Neural cell (in vitro differentiated cells): ENCODE measurements around the gene SH2D1B. TPM values are rescaled to one million over a fixed set of nuclear protein-coding genes. Genes with fewer than 3 reads are reported as not detected.

Experiments
- H2AFZ ChIP-seq: fragments of 200-600, 300-800 bp; sonication (generic), shearing (Covaris generic); 2 replicates; pipeline ENCODE4 v1.6.0; 2014; ENCODE audit warnings: low read depth, mild to moderate bottlenecking, antibody characterized with exemption, low read length, moderate library complexity
- H3F3A ChIP-seq: fragments of 200-600 bp; shearing (Covaris generic); 2 replicates; pipeline ENCODE4 v1.6.1; 2016; ENCODE audit warnings: mild to moderate bottlenecking, moderate library complexity, mixed read lengths, antibody characterized with exemption, low read length; ENCODE audit not compliant: insufficient read depth, poor library complexity, severe bottlenecking
- H3K27ac ChIP-seq: fragments of 200-600, 300-800 bp; sonication (generic), shearing (Covaris generic); 2 replicates; pipeline ENCODE4 v1.5.1; 2014; ENCODE audit warnings: mild to moderate bottlenecking, low read length, moderate library complexity
- H3K27me3 ChIP-seq: fragments of 300-800, 200-600 bp; sonication (generic), shearing (Covaris generic); 2 replicates; pipeline ENCODE4 v1.6.0; 2014; ENCODE audit warnings: mild to moderate bottlenecking, low read depth, low read length, moderate library complexity; ENCODE audit not compliant: insufficient read depth
- H3K36me3 ChIP-seq: fragments of 300-800, 200-600 bp; sonication (generic), shearing (Covaris generic); 2 replicates; pipeline ENCODE4 v1.5.1; 2014; ENCODE audit warnings: mild to moderate bottlenecking, antibody characterized with exemption, low read length, moderate library complexity; ENCODE audit not compliant: insufficient read depth
- H3K4me2 ChIP-seq: fragments of 300-800, 200-600 bp; sonication (generic), shearing (Covaris generic); 2 replicates; pipeline ENCODE4 v1.6.0; 2014; ENCODE audit warnings: mild to moderate bottlenecking, low read length
- H3K4me3 ChIP-seq: fragments of 300-800, 200-600 bp; sonication (generic), shearing (Covaris generic); 2 replicates; pipeline ENCODE4 v1.5.1; 2014; ENCODE audit warnings: mild to moderate bottlenecking, low read length, moderate library complexity
- H3K79me2 ChIP-seq: fragments of 200-600 bp; shearing (Covaris generic); replicated peaks from 2 replicates; pipeline ENCODE4 v1.6.0; 2014; ENCODE audit warnings: mild to moderate bottlenecking, low read length, moderate library complexity; ENCODE audit not compliant: insufficient read depth
- H3K9ac ChIP-seq: fragments of 300-800, 200-600 bp; sonication (generic), shearing (Covaris generic); 2 replicates; pipeline ENCODE4 v1.6.1; 2016; ENCODE audit warnings: mild to moderate bottlenecking, low read length, mixed read lengths
- H3K9me2 ChIP-seq: fragments of 200-600 bp; shearing (Covaris generic); 2 replicates; pipeline ENCODE4 v1.6.1; 2016; ENCODE audit warnings: mild to moderate bottlenecking, low read length, mixed read lengths; ENCODE audit not compliant: insufficient read depth
- H3K9me3 ChIP-seq: fragments of 200-600, 300-800 bp; sonication (generic), shearing (Covaris generic); 2 replicates; pipeline ENCODE4 v1.6.1; 2016; ENCODE audit warnings: mild to moderate bottlenecking, mixed run types, low read length, moderate library complexity, mixed read lengths
- H4K20me1 ChIP-seq: fragments of 200-600 bp; shearing (Covaris generic); 2 replicates; pipeline ENCODE4 v1.6.1; 2016; ENCODE audit warnings: mild to moderate bottlenecking, mixed run types; ENCODE audit not compliant: insufficient read depth
- EP300 ChIP-seq: fragments of 450-650 bp; conservative IDR thresholded peaks from 2 replicates; pipeline ENCODE4 v1.6.1; 2014; ENCODE audit warnings: antibody characterized with exemption, mild to moderate bottlenecking, moderate library complexity; ENCODE audit not compliant: poor library complexity, severe bottlenecking
- EZH2 ChIP-seq: fragments of 200-600, 300-800 bp; shearing (Covaris generic), sonication (generic); IDR thresholded peaks from 2 replicates; pipeline ENCODE4 v1.6.1; 2014; ENCODE audit warnings: antibody characterized with exemption, low read length, borderline replicate concordance, mild to moderate bottlenecking; ENCODE audit not compliant: insufficient read depth, poor library complexity, severe bottlenecking
- MXI1 ChIP-seq: fragments of 450-650 bp; conservative IDR thresholded peaks from 2 replicates; pipeline ENCODE4 v1.6.1; 2014; ENCODE audit warnings: antibody characterized with exemption, mild to moderate bottlenecking; ENCODE audit not compliant: poor library complexity, severe bottlenecking
- POLR2AphosphoS5 ChIP-seq: IDR thresholded peaks from 2 replicates; pipeline ENCODE4 v1.6.1; 2012
- RAD21 ChIP-seq: fragments of 450-650 bp; conservative IDR thresholded peaks from 2 replicates; pipeline ENCODE4 v1.6.1; 2014; ENCODE audit warnings: antibody characterized with exemption, mild to moderate bottlenecking, moderate library complexity
- SMC3 ChIP-seq: fragments of 450-650 bp; conservative IDR thresholded peaks from 2 replicates; pipeline ENCODE4 v1.6.1; 2014; ENCODE audit warnings: antibody characterized with exemption, mild to moderate bottlenecking, moderate library complexity; ENCODE audit not compliant: poor library complexity
- TAF1 ChIP-seq: IDR thresholded peaks from 2 replicates; pipeline ENCODE4 v1.6.1; 2012; ENCODE audit warnings: low read depth
- polyA plus RNA-seq: library from polyadenylated mRNA; depleted of rRNA; stranded (reverse); fragments of >200 nt; gene quantifications from 2 replicates; pipeline ENCODE4 v1.2.3, GENCODE V29; 2014
- TF ChIP-seq, protein P1 (sequence below): IDR thresholded peaks from 2 replicates; pipeline ENCODE4 v1.6.1; 2012; ENCODE audit warnings: borderline replicate concordance
- TF ChIP-seq, protein P2 (sequence below): fragments of 450-650 bp; IDR thresholded peaks from 2 replicates; pipeline ENCODE4 v1.5.1; 2014; ENCODE audit warnings: antibody characterized with exemption, mild to moderate bottlenecking, moderate library complexity; ENCODE audit not compliant: poor library complexity, severe bottlenecking

SH2D1B gene
- polyA plus RNA-seq, 1 donor from 2014 or later, result not detected

DNA sequence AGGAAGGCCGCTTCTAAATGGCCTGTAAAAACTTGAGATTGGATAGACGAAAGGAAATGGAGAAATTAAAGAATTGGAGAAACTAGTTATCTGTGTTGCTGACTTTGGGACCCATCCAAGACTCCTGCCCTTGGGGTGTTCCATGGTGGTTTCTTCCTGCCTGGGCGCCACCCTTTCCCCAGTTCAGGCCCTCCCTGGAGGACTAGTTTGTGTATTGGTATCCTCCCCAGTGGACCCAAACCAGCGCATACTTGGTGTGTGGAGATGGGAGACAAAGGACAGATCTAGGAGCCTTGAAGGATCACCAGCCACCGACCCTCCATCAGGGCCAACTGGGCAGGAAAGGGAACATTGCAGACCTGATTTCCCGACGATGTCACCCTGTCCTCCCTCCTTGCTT, 42.4 kb downstream of the SH2D1B start:
- Histone ChIP-seq H3F3A (no peaks in the 10 kb centered on the region), H3K9ac (no peak overlapping the region), H4K20me1 (no peaks in the 10 kb centered on the region), H3K9me3 (no peaks in the 10 kb centered on the region), H3K9me2 (no peaks in the 10 kb centered on the region), H3K4me3 (no peak overlapping the region), H3K36me3 (no peaks in the 10 kb centered on the region), H3K79me2 (no peaks in the 10 kb centered on the region), H3K27ac (no peak overlapping the region), H3K4me2 (no peak overlapping the region), H3K27me3 (no peaks in the 10 kb centered on the region), H2AFZ (no peak overlapping the region)
- TF ChIP-seq, protein P1, sequence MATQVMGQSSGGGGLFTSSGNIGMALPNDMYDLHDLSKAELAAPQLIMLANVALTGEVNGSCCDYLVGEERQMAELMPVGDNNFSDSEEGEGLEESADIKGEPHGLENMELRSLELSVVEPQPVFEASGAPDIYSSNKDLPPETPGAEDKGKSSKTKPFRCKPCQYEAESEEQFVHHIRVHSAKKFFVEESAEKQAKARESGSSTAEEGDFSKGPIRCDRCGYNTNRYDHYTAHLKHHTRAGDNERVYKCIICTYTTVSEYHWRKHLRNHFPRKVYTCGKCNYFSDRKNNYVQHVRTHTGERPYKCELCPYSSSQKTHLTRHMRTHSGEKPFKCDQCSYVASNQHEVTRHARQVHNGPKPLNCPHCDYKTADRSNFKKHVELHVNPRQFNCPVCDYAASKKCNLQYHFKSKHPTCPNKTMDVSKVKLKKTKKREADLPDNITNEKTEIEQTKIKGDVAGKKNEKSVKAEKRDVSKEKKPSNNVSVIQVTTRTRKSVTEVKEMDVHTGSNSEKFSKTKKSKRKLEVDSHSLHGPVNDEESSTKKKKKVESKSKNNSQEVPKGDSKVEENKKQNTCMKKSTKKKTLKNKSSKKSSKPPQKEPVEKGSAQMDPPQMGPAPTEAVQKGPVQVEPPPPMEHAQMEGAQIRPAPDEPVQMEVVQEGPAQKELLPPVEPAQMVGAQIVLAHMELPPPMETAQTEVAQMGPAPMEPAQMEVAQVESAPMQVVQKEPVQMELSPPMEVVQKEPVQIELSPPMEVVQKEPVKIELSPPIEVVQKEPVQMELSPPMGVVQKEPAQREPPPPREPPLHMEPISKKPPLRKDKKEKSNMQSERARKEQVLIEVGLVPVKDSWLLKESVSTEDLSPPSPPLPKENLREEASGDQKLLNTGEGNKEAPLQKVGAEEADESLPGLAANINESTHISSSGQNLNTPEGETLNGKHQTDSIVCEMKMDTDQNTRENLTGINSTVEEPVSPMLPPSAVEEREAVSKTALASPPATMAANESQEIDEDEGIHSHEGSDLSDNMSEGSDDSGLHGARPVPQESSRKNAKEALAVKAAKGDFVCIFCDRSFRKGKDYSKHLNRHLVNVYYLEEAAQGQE, result no peak
- TF ChIP-seq, protein P2, sequence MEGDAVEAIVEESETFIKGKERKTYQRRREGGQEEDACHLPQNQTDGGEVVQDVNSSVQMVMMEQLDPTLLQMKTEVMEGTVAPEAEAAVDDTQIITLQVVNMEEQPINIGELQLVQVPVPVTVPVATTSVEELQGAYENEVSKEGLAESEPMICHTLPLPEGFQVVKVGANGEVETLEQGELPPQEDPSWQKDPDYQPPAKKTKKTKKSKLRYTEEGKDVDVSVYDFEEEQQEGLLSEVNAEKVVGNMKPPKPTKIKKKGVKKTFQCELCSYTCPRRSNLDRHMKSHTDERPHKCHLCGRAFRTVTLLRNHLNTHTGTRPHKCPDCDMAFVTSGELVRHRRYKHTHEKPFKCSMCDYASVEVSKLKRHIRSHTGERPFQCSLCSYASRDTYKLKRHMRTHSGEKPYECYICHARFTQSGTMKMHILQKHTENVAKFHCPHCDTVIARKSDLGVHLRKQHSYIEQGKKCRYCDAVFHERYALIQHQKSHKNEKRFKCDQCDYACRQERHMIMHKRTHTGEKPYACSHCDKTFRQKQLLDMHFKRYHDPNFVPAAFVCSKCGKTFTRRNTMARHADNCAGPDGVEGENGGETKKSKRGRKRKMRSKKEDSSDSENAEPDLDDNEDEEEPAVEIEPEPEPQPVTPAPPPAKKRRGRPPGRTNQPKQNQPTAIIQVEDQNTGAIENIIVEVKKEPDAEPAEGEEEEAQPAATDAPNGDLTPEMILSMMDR, result no peak
- TF ChIP-seq MXI1, result no peak
- no peak for TF ChIP-seq SMC3
- no peak for TF ChIP-seq RAD21
- TF ChIP-seq EP300, result no peak
- no peak for TF ChIP-seq EZH2
- TF ChIP-seq POLR2AphosphoS5, result no peak
- no peak for TF ChIP-seq TAF1

DNA sequence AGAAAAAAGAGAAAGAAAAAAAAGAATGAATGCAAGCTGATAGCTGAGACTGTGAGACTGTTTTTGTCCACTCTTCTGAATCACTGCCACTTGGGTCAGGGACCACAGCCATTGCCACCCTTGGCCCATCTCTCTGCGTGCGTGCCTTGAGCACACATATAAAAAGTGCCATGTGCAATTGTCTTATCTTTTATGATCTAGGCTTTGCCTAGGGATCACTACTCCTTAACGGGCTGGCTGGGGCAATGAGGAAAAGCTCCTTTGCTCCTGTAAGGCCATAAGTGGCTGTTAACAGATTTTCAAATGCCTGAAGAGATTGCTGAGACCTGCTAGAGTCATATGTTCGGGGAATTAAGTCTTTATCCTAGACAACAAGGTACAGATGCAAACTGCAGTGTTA, 43.5 kb downstream of the SH2D1B start:
- no peaks in the 10 kb centered on the region for H3K79me2 ChIP-seq
- H2AFZ ChIP-seq, result no peak overlapping the region
- H3K4me3 ChIP-seq, result no peak overlapping the region
- no peaks in the 10 kb centered on the region for H3K27me3 ChIP-seq
- H3K9ac ChIP-seq, result no peak overlapping the region
- no peak overlapping the region for H3K27ac ChIP-seq
- no peak overlapping the region for H3K4me2 ChIP-seq
- H3F3A ChIP-seq, result no peaks in the 10 kb centered on the region
- no peaks in the 10 kb centered on the region for H3K36me3 ChIP-seq
- H3K9me2 ChIP-seq, result no peaks in the 10 kb centered on the region
- H3K9me3 ChIP-seq, result no peaks in the 10 kb centered on the region
- TF ChIP-seq, protein P1, result no peak
- no peak for TF ChIP-seq EZH2
- no peaks in the 10 kb centered on the region for H4K20me1 ChIP-seq
